ENCODE results near the gene ERAP2.
"Not testable (repeated sequence)": the region's sequence is repeated elsewhere in the genome, so short reads cannot be mapped to it uniquely, and the experiment has no call there.

ERAP2 gene

DNA sequence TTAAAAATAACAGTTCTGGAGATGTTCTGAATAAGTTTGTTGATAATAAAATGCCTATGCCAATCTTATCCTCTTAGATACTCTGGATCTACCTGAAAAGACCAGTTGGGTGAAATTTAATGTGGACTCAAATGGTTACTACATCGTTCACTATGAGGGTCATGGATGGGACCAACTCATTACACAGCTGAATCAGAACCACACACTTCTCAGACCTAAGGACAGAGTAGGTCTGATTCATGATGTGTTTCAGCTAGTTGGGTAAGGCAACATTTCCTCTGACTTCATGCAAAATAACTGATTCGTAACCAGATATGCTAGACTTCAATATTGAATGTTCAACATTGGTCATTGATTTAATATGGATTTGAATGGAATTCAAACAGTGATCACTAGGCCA lies 27.0 kb downstream of the ERAP2 start:
- DNase-seq = no peak

GRCh38 chr5:96904054-96904931 lies 28.0 kb downstream of the ERAP2 start:
- no peak for DNase-seq

- no peak for DNase-seq
Measured at GRCh38 chr5:96905864-96906263, 29.6 kb downstream of the ERAP2 start.

DNA sequence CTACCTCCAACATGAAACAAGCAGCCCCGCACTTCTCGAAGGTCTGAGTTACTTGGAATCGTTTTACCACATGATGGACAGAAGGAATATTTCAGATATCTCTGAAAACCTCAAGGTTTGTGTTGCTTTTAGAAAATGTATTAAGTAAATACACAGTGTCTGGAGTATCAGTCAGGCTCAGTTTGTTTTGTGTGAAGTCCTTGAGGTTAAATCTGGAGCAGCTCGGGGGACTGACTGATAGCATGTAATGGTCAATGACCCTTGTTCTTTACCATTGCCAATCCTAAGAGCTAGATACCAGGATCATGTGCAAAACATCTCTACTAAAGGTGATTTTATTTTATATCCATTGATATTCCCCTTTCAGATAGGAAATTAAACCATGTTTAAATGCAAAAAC lies 32.7 kb downstream of the ERAP2 start:
- DNase-seq = no peak

- no peak for DNase-seq
Measured at GRCh38 chr5:96909435-96909834, 33.1 kb downstream of the ERAP2 start.

- DNase-seq = no peak
Measured at GRCh38 chr5:96911139-96911538, 34.8 kb downstream of the ERAP2 start.

DNA sequence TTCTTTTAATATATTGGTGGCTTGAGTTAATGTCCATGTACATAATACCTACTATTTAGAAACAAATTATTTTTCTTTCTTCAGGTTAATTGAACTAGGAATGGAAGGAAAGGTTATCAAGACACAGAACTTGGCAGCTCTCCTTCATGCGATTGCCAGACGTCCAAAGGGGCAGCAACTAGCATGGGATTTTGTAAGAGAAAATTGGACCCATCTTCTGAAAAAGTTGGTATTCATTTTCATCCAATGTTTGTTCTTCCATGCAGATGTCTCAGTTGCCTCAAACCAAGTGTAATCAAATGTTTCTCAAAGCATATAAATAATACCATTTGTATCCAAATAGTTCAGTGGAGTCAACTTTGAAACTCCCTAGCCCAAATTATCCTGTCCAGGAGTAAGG lies 36.9 kb downstream of the ERAP2 start:
- no peak for DNase-seq

GRCh38 chr5:96919754-96920197 lies 43.5 kb downstream of the ERAP2 start:
- DNase-seq = no peak

DNA sequence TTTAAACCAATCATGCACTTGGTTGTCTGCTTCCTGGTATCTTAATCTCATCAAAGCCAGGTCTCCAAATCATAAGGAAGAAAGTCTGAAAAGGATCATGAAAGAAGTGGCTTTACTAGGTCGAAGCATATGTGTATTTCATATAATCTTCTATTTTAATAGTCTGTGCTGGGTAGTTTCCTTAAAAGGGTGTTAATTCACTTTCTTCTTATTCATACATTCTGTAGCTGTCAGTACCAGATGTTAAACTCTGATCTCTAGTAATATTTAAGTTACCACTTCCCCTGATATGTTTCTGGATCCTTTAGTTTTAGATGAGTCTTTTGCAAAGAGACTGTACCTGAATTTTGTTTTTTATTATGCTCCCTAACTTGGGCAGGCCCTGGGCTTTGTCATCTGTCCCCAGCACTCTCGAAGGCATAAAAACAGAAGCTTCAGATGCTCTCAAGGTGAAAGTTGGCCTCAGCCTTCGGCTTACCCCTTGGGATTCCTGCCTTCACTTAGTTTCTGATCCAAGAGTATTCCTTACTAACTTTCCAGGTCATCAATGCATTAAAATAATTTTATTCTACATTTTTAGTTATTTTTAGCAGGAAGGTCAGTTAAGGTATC lies 44.5 kb downstream of the ERAP2 start:
- no peak for DNase-seq

DNA sequence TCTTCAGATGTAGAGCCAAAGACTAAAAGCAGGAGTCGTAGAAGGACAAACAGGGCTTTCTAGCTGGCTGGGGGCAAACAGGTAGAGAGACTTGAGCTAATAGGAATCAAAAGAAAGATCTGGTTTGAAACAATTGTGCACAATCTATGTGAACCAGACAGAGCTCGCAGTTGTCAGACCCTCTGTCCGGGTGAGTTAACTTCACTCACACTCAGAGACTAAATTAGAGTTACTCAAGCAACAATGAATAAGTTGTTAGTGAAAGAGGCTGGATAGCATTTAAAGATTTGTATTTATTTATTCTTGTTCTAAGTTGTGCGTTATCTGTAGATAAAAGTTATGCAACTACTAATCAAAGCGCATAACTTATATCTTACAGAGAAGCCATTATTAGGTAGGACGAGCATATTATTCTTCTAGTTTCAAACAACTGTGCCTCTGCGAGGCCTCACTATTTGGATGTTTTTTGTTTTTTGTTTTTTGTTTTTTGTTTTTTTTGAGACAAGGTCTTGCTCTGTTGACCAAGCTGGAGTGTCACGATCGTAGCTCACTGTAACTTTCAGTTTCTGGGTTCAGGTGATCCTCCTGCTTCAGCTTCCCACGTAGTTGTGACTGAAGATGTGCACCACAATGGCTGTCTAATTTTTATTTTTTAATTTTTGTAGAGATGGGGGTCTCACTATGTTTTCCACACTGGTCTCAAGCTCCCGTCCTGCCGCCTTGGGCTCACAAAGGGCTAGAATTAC lies 46.4 kb downstream of the ERAP2 start:
- no peak for DNase-seq

GRCh38 chr5:96924016-96924443 lies 47.7 kb downstream of the ERAP2 start:
- DNase-seq = peak; percentile 89

- DNase-seq = no peak
Measured at GRCh38 chr5:96926276-96926675, 50.0 kb downstream of the ERAP2 start.

DNA sequence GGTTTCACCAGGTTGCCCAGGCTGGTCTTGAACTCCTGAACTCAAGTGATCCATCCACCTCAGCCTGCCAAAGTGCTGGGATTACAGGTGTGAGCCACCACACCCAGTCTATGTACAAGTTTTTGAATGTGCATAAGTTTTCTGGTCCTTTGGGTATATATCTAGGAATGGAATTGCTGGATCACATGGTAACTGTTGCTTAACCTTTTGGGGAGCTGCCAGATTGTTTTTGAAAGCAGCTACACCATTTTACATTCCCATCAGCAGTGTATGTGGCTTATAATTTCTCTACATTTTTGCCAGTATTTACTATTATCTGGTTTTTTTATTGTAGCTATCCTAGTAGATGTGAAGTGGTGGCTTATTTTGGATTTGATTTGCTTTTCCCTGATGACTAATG lies 50.7 kb downstream of the ERAP2 start:
- DNase-seq = no peak

DNA sequence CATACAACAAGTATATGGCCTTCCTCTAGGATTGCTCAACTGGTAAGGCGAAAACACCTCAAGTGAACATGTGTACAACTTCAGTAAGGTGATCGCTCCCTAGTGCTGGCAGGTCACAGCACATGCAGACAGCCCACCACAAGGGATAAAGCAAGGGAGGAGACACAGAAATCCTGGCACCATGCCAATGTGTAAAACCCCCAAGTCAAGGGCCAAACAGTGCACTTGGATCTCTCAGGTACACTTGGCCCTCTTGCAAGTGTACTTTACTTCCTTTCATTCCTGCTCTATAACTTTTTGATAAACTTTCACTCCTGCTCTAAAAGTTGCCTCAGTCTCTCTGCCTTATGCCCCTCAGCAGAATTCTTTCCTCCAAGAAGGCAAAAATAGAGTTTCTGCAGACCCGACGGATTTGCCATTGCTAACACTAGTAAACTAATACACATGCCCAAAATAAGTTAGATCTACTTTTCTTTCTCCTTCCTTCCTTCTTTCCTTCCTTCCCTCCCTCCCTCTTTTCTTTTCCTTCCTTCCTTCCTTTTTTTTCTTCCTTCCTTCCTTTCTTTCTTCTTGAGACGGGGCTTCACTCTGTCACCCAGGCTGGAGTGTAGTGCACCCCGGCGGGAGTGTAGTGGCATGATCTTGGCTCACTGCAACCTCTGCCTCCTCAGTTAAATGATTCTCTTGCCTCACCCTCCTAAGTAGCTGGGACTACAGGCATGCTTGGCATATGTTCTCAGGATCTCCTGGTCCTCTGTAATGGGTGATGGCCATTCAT lies 52.8 kb downstream of the ERAP2 start:
- DNase-seq = peak; percentile 17

GRCh38 chr5:96930058-96930457 lies 53.8 kb downstream of the ERAP2 start:
- no peak for DNase-seq

DNA sequence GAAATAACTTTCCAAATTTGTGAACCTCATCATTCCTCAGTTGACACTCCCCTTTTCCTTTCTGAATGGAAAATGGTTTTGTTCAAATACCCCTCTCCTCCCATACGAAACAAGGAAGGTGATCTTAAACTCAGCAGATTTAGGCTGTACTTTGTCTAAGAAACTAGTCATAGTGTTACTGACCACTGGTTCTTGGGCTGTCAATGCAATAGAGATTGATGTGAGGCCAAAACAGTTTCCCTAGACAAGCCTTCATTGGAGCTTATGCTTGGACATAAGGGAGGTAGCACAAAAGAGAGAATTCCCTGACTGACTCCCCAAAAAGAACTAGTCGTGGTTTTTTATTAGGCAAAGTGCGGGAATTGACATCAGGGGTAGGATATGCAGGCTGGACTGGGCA lies 54.3 kb downstream of the ERAP2 start:
- DNase-seq = no peak

DNA sequence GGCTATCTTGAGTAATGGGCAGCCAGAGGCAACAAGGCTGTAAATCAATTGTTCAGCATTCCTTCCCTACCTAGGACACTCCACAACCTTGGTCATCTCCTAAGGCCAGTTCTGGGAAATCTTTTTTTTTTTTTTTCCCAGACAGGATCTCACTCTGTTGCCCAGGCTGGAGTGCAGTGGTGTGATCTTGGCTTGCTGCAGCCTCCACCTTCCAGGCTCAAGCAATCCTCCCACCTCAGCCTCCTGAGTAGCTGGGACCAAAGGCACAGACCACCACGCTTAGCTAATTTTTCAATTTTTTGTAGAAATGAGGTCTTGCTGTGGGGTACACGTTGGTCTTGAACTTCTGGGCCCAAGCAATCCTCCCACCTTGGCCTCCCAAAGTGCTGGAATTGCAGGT lies 54.7 kb downstream of the ERAP2 start:
- DNase-seq = not testable (repeated sequence)

DNA sequence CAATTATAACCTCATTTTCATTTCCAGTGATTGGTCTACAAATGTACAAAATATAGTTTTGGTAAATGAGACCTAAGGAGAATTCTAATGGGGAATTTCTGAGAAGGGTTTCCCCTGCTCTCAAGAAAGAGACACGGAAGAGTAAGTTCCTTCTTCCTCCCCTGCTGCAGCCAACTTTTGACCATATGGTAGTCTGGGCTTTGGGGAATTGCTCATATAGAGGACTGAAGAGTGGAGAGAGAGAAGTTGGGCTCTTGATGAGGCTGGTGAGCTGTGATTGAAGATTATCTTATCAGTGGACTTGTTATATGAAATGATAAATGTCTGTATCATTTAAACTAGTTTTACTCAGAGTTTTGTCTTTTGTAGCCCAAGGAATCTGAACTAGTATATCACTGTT lies 55.3 kb downstream of the ERAP2 start:
- DNase-seq = peak; percentile 45

GRCh38 chr5:96932026-96932425 lies 55.7 kb downstream of the ERAP2 start:
- DNase-seq = no peak

GRCh38 chr5:96933764-96934707 lies 57.7 kb downstream of the ERAP2 start:
- peak; percentile 91 for DNase-seq

GRCh38 chr5:96934708-96935558 lies 58.6 kb downstream of the ERAP2 start:
- peak; percentile 99 for DNase-seq

Data from NCI-H69 (cell line).